ENCODE data around the gene ADSL.
A peak's percentile ranks its signal among the peaks of the same experiment; 100 is the strongest.

ADSL gene

DNA sequence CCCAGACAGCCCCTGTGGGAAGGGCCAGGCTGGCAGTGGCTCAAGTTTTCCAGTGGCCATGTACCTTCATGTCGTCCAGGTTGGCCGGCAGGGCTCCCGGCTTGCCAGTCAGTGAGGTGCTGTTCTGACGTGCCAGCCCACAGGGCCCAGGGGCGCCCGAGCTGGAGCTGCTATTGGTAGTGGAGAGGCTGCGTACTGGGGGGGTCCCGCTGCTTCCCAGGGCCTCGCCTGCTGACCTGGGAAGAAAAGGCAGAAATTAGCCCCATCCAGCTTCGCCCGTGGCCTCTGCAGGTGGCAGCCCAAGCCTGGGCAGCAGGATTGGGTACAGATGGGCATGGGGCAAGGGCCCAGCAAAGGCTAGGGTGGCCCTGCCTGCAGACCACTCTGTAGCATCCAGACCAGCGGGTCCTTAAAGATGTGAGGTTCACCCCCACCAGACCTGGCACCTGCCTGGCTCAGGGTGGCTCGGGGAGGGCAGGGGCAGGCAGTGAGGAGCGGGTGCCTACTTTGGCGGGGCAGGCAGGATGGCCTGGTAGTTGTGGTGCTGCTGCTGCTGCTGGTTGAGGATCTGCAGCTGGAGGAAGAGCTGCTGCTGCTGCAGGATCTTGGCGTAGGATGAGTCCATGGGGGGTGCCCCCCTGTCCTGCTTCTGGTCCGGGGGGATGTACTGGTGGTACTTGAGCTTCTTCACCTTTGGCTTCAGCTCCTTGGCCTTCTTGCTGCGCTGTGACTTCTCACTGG, 74.2 kb downstream of the ADSL start:
- no peak for DNase-seq

- DNase-seq = no peak
These were observed 74.7 kb downstream of the ADSL start for GRCh38 chr22:40421082-40421350.

DNA sequence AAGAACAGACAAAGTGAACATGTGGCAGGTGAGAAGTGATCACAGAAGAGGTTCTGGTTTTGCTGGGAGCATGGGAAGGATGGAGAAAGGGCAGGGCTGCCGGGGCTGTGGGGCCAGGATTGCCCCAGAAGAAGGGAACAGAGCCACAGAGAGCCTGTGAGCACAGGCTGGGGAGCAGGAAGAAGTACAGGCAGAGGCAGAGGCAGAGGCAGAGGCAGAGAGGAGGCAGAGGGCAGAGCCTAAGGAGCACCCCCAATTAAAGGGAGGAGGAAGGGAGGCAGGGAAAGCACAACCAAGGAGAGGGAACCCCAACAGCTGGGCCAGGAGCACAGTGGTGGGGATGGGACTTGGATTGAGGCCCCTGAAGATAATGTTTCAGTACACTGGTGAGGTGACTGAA, 75.6 kb downstream of the ADSL start:
- DNase-seq = no peak

DNA sequence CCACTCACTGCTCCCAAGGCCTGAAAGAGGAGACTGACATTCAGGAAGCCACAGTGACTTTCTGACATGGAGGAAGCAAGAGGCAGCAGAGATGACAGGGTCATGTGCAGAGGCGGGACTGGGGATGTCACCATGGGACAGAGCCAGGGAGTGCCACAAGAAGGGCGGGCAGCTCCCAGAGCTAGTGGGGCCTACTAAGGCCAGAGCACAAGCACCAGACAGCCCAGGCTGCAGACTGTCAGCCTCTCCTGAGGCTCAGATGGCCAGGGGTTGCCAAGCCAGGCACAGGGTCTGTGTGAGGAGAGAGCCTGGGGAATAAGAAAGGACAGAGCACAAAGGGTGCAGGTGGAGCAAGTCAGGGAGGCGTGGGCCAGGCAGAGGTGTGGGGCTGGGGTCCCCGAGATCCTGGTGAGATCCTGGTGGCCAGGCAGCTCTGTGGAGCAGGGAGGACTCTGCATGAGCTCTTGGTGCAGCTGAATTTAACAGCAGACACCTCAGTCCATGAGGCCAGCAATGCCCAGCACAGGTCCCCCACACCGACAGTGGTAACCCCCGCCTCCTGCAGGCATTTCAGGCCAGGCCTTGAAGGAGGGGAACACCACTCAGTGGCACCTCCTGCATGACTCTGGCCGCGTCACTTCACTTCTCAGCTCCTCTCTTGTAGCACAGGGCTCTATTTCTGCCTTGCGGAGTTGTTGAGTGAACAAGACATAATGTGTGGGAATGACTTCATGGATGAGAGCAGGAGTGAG, 76.4 kb downstream of the ADSL start:
- peak; percentile 34 for DNase-seq

DNA sequence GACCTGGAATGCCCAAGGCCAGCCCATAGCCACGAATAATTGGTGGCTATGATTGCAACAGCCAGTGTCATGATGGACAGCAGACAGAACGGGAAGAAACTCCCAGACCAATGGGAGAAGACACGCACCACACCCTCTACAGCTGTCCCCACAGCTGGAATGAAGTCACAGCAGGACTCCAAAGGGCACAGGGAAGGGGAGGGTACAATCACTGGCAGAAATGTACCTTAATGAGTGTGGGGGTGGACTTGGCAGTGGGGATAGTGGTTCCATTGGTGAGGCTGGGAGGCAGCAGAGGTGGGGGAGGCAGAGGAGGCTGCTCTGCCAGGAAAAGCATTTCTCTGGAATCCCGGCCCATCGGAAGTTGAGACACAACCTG, 77.0 kb downstream of the ADSL start:
- DNase-seq = peak; percentile 38

DNA sequence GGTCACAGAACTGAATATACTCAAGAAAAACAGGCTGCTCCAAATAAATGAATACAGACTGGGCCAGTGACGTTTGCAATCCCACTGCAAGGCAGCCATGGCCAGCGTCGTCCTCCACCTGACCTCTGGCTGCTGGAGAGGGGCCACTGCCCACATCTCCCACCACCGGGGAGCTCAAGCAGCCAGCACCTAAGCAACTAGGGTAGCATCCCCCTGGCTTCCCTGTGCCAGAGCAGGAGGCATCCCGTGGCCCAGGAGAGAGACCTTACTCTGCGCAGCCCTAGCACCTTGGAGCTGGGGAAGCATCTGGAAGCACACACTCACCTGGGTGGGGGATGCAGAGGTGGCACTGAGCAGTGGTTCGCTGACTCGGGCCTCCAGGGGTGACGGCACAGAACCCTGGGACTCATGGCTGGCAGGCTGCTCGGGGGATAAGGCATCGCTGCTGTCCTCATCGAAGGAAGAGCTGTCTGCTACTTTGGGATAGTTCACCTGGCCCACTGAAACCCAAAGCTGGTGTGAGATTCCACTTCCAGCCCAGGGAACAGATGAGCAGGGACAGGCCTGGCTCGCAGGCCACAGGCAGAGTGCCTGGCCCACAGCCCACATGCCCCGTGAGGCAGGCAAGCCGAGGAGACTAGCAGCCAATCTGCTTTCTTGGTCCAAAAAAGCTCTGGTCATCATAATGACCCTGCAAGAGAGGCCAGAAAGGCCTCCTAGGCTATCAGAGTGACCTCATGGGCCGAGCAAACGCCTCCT, 77.8 kb downstream of the ADSL start:
- no peak for DNase-seq

- no peak for DNase-seq
These were observed 78.8 kb downstream of the ADSL start for GRCh38 chr22:40425082-40425481.

DNA sequence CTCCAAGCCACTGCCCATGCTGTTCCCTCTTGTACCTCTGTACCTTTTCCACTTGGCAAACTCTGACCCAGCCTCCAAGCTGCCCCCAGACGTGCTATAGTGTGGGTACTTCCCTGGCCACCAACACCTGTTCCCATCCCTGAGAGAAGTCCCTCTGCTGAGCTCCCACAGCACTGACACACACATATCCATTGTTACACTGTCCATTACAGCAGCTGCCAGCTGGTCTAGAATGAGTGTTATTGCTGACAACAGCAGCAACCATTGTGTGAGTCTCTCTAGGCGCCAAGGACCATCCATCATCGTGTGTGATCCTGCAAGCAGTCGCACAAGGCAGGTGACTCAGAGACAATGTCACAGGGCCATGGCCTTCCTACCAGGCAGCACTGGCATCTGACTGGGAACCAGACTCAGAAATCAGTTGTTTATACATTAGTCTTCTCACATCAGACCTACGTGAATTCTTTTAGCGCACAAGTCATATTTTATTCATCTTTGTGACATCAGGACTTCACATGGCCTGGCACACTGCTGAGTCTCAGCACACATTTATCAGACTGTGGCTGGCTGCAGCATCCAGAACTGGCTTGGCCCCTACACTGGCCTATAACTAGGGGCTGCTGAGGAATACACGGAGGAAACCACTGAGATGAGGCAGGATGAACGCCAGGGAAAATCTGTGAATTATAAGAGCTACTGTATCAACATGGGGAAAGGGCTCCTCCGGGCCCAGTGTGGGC, 80.5 kb downstream of the ADSL start:
- DNase-seq = no peak

- no peak for DNase-seq
These were observed 82.5 kb downstream of the ADSL start for GRCh38 chr22:40428796-40429195.

GRCh38 chr22:40429481-40429880, 83.2 kb downstream of the ADSL start:
- DNase-seq = no peak

- DNase-seq = no peak
These were observed 84.7 kb downstream of the ADSL start for GRCh38 chr22:40430991-40431390.

- DNase-seq = peak; percentile 76
These were observed 85.9 kb downstream of the ADSL start for GRCh38 chr22:40432157-40432556.

DNA sequence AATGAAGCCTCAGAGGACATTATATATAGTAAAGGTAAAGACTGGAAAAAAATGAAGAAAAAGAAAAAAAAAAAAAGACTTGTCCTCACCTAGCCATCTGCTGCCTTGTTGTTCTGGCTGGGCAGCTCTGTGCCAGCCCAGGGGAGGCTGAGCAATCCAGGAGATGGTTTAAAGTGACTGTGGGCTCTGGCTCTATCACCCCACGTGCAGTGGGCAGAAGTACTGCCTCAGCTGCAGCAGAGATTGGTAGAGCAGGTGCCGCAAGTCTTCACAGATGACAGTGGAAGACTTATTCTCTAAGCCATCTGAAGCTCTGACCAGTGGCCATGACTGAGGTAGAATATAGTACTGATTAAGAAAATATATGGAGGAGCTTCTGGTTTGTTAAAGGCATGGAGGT, 86.3 kb downstream of the ADSL start:
- no peak for DNase-seq

GRCh38 chr22:40433416-40434090, 87.3 kb downstream of the ADSL start:
- DNase-seq = no peak

DNA sequence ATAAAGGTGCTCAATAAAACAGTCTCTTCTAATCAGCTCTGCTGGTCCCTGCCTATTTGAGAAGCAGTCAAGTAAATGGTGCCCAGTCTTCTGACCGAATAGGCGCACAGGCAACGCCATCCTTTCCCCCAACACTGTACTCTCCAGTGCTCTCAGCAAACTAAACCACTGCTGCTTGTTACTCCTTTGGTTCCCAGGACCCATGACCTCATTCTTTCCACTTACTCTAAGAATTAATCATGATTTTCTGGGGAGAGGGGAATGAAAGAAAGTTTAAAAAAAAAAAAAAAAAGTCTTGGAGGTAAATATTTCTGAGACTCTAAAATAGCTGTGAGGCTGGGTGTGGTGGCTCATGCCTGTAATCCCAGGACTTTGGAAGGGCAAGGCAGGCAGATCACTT, 87.8 kb downstream of the ADSL start:
- DNase-seq = no peak

GRCh38 chr22:40434745-40435144, 88.4 kb downstream of the ADSL start:
- peak; percentile 73 for DNase-seq

DNA sequence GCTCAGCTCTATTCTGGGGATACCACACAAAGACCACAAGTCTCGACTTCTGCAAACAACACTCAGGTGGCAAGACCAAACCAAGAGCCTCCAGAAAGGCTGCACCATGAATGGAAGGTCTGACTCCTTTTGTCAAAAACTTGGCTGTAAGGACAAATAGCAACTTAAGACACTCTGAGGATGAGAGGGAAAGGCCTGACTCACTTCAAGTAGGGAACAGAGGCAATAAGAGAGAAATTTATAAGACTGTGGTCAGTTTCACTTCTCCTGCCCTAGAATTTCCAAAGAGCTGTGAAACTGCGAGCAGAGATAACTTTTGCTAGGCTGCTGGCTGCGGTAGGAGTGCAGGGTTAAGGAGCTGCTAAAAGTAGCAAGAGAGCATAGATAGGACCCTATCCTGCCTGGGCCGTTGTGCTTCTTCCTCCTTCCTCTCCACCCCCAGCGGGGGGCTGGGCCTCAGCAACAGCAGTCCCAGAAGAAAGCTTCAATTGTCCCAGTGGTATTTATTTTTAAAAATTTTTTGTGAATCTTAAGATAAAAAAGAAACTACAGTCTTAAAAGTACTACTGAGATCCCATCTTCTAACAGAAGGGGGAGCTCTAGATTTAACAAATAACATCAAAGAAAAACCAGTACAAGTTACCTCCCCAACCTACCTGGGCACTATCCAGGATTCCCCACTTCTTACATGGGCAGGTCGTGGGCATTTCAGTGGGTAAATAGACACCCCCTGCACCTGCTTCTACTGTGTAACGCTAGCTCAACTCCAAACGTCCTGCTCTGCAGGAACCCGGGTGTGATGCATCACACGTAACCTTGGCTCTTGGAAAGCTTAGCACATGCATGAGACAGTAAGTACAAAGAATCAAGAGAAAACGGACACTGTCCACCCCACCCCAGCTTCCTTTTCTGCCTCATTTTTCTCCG, 90.5 kb downstream of the ADSL start:
- peak; percentile 100 for DNase-seq
